ENCODE data around the gene MFSD12.

Gene MFSD12

DNA sequence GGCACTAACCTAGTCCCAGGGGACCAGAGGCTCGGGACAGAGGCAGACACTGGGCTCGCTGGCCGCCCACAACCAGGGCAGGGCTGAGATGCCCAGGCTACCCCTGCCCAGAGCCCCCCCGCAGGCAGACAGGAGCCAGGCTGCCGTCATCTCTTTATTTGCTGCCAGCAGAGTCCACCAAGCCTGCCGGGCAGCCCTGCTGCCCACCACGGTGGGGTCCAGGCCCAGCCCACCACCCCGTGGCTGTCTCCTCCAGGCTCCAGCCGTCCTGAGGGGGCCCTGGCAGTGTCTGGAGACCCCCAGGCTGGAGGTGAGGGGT lies 13.4 kb downstream of the MFSD12 start:
- TF ChIP-seq CTCF (IDR thresholded peaks at IDR 0.05; ENCODE audit: extremely low read depth, insufficient read depth, missing control alignments), result no peak
- no peak for DNase-seq (ENCODE audit: low spot score)
- in situ Hi-C loops (cut with MboI; ENCODE audit: low pct_unique_long_range_greater_than_20kb, low sequenced_read_pairs, unreplicated experiment), result no loop called here

- DNase-seq (ENCODE audit: low spot score), result no peak
- in situ Hi-C loops (cut with MboI; ENCODE audit: low pct_unique_long_range_greater_than_20kb, low sequenced_read_pairs, unreplicated experiment), result no loop called here
- no peak for TF ChIP-seq CTCF (IDR thresholded peaks at IDR 0.05; ENCODE audit: extremely low read depth, insufficient read depth, missing control alignments)
Measured at GRCh38 chr19:3543150-3544057, 14.0 kb downstream of the MFSD12 start.

GRCh38 chr19:3539756-3540118 lies 17.6 kb downstream of the MFSD12 start:
- no peak for TF ChIP-seq CTCF (IDR thresholded peaks at IDR 0.05; ENCODE audit: extremely low read depth, insufficient read depth, missing control alignments)
- in situ Hi-C loops (cut with MboI; ENCODE audit: low pct_unique_long_range_greater_than_20kb, low sequenced_read_pairs, unreplicated experiment), result no loop called here
- no peak for DNase-seq (ENCODE audit: low spot score)

DNA sequence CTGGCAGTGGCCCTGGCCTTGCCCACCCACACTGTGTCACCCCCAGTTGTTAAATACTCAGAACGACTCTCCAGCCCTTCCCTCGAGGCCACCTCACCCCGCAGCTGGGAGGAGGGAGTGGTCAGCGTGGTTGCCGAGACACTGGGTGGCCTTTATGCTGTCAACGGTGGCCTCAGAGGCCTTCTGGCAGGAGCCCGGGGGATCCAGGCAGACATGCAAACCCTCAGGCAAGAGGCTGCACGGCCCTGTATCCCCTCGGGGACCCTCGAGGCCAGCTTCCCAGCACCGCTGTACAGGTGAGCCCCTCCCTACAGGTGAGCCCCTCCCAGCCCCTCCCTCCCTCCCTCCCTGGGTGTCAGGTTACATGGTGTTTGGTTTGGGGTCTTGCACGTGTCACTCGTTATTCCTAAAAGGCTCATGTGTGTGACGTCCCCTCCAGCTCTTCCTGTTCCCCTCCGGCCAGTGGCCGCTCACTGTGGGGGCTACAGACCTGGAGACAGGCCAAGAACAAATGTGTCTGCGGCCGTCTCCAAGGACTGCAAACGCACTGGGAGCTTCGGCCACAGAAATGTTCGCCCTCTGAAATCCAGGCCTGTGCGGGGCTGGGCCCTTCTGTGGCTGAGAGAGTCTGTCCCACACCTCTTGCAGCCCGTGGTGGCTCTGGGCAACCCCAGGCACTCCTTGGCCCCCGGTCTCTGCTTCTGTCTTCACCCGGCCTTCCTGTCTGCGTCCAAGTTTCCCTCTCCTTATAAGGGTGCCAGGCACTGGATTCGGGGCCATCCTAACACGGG lies 18.2 kb downstream of the MFSD12 start, which contains the start of gene TEKTIP1:
Gene TEKTIP1 (plus strand): TSS at position 210 of the 791 bp plus-strand sequence. CDS start 4 bp downstream, at position 214.
- in situ Hi-C loops (cut with MboI; ENCODE audit: low pct_unique_long_range_greater_than_20kb, low sequenced_read_pairs, unreplicated experiment), result no loop called here
- DNase-seq (ENCODE audit: low spot score), result no peak
- TF ChIP-seq CTCF (IDR thresholded peaks at IDR 0.05; ENCODE audit: extremely low read depth, insufficient read depth, missing control alignments), result no peak

DNA sequence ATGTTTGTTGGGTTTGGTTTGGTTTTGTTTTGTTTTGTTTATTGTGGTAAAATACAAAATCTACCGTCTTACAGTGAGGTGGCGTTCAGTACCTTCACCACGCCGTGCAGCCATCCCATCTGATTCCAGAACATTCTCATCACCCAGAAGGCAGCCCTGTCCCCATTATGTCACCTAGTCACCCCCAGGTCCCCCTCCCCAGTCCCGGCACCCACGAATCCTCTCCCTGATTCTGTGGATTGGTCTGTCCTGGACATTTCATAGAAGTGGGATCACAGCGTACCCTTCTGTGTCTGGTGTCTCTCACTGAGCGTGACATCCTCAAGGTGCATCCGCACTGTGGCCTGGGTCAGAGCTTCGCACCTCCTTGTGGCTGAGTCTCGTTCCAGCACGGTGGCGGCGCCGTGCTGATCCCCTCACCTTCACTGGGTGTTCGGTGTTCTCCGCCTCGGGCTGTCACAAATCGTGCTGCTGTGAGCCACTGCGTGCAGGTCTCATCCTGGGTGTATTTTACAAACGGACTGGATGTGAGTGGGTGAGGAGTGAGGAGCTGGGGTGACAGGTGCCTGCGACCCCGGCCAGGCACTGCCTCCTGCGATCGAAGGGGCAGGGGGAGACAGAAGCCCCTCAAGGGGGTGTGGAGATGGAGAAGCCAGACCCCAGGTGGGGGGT lies 19.0 kb downstream of the MFSD12 start:
- no peak for TF ChIP-seq CTCF (IDR thresholded peaks at IDR 0.05; ENCODE audit: extremely low read depth, insufficient read depth, missing control alignments)
- no peak for DNase-seq (ENCODE audit: low spot score)
- in situ Hi-C loops (cut with MboI; ENCODE audit: low pct_unique_long_range_greater_than_20kb, low sequenced_read_pairs, unreplicated experiment), result no loop called here

- in situ Hi-C loops (cut with MboI; ENCODE audit: low pct_unique_long_range_greater_than_20kb, low sequenced_read_pairs, unreplicated experiment), result no loop called here
- no peak for TF ChIP-seq CTCF (IDR thresholded peaks at IDR 0.05; ENCODE audit: extremely low read depth, insufficient read depth, missing control alignments)
- DNase-seq (ENCODE audit: low spot score), result no peak
Measured at GRCh38 chr19:3537438-3538240, 19.7 kb downstream of the MFSD12 start.

All from GM13977 (cell line).